ENCODE measurements around the gene TMEM182.

DNA sequence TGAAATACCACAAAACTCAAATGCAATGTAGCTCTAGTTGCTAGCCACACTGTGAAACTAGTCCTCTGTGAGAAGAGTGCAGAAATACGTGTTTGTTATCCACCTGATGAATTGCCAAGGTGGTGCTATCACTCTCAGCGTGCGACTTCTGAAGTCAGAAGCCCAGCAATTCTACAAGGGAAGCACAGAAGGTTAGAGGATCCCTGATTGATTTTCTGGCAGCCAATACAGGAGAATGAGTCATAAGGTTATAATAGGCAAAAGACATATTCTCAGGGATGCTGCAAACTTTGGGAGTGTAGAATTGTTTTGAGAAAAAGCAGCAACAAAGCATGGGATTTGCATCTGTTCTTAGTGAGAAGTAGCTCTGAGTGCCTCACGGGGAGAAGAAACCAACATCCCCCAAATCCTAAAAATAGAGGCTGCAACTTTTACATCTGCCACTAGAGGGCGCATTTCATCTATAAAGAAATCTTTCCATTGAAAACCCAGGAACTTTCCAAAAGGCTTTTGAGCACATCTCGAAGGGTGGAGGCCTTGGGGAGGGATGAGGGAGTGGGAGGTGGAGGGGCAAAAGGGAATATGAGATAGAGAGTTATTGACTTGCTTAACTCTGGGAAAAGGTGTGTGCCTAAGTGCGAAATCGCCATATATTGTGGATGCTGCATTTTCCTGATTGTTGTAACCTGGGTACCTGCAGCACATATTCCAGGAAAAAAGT, 78.0 kb downstream of the TMEM182 start:
- TF ChIP-seq, protein P1, sequence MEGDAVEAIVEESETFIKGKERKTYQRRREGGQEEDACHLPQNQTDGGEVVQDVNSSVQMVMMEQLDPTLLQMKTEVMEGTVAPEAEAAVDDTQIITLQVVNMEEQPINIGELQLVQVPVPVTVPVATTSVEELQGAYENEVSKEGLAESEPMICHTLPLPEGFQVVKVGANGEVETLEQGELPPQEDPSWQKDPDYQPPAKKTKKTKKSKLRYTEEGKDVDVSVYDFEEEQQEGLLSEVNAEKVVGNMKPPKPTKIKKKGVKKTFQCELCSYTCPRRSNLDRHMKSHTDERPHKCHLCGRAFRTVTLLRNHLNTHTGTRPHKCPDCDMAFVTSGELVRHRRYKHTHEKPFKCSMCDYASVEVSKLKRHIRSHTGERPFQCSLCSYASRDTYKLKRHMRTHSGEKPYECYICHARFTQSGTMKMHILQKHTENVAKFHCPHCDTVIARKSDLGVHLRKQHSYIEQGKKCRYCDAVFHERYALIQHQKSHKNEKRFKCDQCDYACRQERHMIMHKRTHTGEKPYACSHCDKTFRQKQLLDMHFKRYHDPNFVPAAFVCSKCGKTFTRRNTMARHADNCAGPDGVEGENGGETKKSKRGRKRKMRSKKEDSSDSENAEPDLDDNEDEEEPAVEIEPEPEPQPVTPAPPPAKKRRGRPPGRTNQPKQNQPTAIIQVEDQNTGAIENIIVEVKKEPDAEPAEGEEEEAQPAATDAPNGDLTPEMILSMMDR (IDR thresholded peaks at IDR 0.05): peak in 3 of 4 experiments; percentile 32 to 54 (median 48)
- TF ChIP-seq POLR2A (IDR thresholded peaks at IDR 0.05): no peak

Measured in uterus (tissue), 2 donors.